Measurements from ENCODE around the gene SLC26A8. TPM values are rescaled to one million over a fixed set of nuclear protein-coding genes. Genes with fewer than 3 reads are reported as not detected.

The SLC26A8 gene
- total and polyA plus RNA-seq, 2 of the 13 experiments (the other 11 are each of a cell fraction or from before 2014, with no cell fraction given) = 0.46 TPM; not detected in 1

DNA sequence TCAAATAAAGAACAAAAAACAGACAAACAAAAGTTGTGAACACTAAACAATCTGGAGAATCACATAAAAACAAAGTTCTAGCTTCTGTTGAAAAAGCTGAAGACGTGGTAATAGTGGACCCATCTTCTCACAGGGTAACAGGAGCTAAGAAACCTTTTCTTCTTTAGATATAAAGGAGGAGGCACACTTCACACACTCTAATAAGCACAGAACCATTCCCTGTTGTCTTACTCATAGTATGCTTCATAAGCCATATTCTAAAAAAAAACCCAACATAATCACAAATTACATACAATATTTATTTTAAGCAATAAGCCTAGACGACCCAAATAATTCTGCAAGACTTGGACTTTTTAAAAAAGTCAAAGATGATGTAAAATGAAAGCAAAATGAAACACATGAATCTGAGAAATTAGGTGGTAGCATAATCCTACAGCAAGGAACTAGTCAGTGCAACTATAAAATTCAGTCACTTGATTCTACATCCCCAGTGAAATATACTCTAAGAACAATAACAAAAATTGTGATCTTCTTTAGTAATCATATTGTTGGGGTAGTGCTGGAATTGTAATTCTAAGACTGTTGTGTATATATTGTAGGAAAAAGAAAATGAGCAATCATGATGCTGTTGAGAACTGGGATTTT is 119.2 kb downstream of the SLC26A8 start:
- ChIA-PET POLR2A (no interaction called here), CTCF (ENCODE audit: low intra/inter-chr PET ratio, low total read pairs) (no interaction called here)
- Histone ChIP-seq H4K20me1 (ENCODE audit: insufficient read depth, low read length) (peaks cover 15% of the 10 kb centered on the region), H3K9me3 (ENCODE audit: low read length) (peaks cover 19% of the 10 kb centered on the region), H3K79me2 (ENCODE audit: insufficient read depth, low read length) (peaks cover 96% of the 10 kb centered on the region), H3K9ac (ENCODE audit: insufficient read depth, low read depth, low read length) (no peak overlapping the region), H3K36me3 (replicated peaks in 1 of 2; ENCODE audit: control insufficient read depth in 1 of 2, insufficient read depth in 2 of 2, low read length in 2 of 2) (peaks cover 14 to 70% of the 10 kb centered on the region in 2 experiments), H3K4me1 (ENCODE audit: insufficient read depth, low read length) (peaks cover 10% of the 10 kb centered on the region), H3K27me3 (ENCODE audit: control insufficient read depth in 1 of 2, insufficient read depth in 2 of 2, low read length in 2 of 2) (no peaks in the 10 kb centered on the region), H2AFZ (ENCODE audit: low read length) (no peak overlapping the region), H3K4me2 (ENCODE audit: low read depth, low read length) (no peak overlapping the region), H3K27ac (ENCODE audit: extremely low read length, insufficient read depth, low read length) (no peak overlapping the region), H3K4me3 (replicated peaks in 1 of 3; ENCODE audit: insufficient read depth in 1 of 3, low read depth in 2 of 3, low read length in 3 of 3) (no peak overlapping the region)
- intact Hi-C loops (cut with micrococcal nuclease; ENCODE audit: unreplicated experiment) (no loop called here), in situ Hi-C loops (cut with HindIII; ENCODE audit: extremely low pct_ligation_motif_present, low pct_unique_long_range_greater_than_20kb) (no loop called here)
- TF ChIP-seq PLRG1 (conservative IDR thresholded peaks at IDR 0.05) (no peak), ZNF746 (CRISPR knock-in tag; IDR thresholded peaks at IDR 0.05) (no peak), ZNF569 (CRISPR knock-in tag; IDR thresholded peaks at IDR 0.05; ENCODE audit: borderline replicate concordance) (no peak), SNAI1 (CRISPR knock-in tag; IDR thresholded peaks at IDR 0.05; ENCODE audit: borderline replicate concordance) (no peak)
- TF ChIP-seq, protein P1, sequence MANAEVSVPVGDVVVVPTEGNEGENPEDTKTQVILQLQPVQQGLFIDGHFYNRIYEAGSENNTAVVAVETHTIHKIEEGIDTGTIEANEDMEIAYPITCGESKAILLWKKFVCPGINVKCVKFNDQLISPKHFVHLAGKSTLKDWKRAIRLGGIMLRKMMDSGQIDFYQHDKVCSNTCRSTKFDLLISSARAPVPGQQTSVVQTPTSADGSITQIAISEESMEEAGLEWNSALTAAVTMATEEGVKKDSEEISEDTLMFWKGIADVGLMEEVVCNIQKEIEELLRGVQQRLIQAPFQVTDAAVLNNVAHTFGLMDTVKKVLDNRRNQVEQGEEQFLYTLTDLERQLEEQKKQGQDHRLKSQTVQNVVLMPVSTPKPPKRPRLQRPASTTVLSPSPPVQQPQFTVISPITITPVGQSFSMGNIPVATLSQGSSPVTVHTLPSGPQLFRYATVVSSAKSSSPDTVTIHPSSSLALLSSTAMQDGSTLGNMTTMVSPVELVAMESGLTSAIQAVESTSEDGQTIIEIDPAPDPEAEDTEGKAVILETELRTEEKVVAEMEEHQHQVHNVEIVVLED (CRISPR knock-in tag; IDR thresholded peaks at IDR 0.05; ENCODE audit: borderline replicate concordance) = no peak
- TF ChIP-seq, protein P2, sequence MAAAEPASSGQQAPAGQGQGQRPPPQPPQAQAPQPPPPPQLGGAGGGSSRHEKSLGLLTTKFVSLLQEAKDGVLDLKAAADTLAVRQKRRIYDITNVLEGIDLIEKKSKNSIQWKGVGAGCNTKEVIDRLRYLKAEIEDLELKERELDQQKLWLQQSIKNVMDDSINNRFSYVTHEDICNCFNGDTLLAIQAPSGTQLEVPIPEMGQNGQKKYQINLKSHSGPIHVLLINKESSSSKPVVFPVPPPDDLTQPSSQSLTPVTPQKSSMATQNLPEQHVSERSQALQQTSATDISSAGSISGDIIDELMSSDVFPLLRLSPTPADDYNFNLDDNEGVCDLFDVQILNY (CRISPR knock-in tag; conservative IDR thresholded peaks at IDR 0.05) = no peak
- BruUV-seq (replicated peaks) = no TSS peak
- no peak for ATAC-seq
- DNase-seq (ENCODE audit: low spot score) = no peak
- no peak for FAIRE-seq
- whole genome bisulfite sequencing (ENCODE audit: low lambda C conversion rate) = 91% methylated on average over 2 of the region's 2 CpGs
